Measurements from ENCODE around the gene DAAM2.

DAAM2 gene

GRCh38 chr6:39924283-39924682 lies 132.1 kb downstream of the DAAM2 start:
- no peak for DNase-seq (ENCODE audit: extremely low spot score)
- TF ChIP-seq CTCF (IDR thresholded peaks at IDR 0.05; ENCODE audit: control extremely low read depth, extremely low read depth, low read depth, missing control alignments) = no peak
- ChIA-PET POLR2A (no interaction called here), CTCF (no interaction called here)

GRCh38 chr6:39925191-39925930 lies 133.2 kb downstream of the DAAM2 start:
- no peak for TF ChIP-seq CTCF (IDR thresholded peaks at IDR 0.05; ENCODE audit: control extremely low read depth, extremely low read depth, low read depth, missing control alignments)
- CTCF ChIA-PET = no interaction called here

GRCh38 chr6:39925931-39926290 lies 133.7 kb downstream of the DAAM2 start:
- no peak for TF ChIP-seq CTCF (IDR thresholded peaks at IDR 0.05; ENCODE audit: control extremely low read depth, extremely low read depth, low read depth, missing control alignments)
- ChIA-PET CTCF (no interaction called here), POLR2A (no interaction called here)
- DNase-seq (ENCODE audit: extremely low spot score) = no peak

More at GRCh38 chr6:39925191-39925930, 133.2 kb downstream of the DAAM2 start:
- DNase-seq (ENCODE audit: extremely low spot score) = no peak
- POLR2A ChIA-PET = no interaction called here

- ChIA-PET CTCF (no interaction called here), POLR2A (no interaction called here)
- no peak for DNase-seq (ENCODE audit: extremely low spot score)
- TF ChIP-seq CTCF (IDR thresholded peaks at IDR 0.05; ENCODE audit: control extremely low read depth, extremely low read depth, low read depth, missing control alignments) = no peak
Observed at GRCh38 chr6:39926668-39927067, 134.5 kb downstream of the DAAM2 start.

- no peak for TF ChIP-seq CTCF (IDR thresholded peaks at IDR 0.05; ENCODE audit: control extremely low read depth, extremely low read depth, low read depth, missing control alignments)
- CTCF ChIA-PET = no interaction called here
- POLR2A ChIA-PET = no interaction called here
- DNase-seq (ENCODE audit: extremely low spot score) = no peak
Observed at GRCh38 chr6:39927159-39927558, 135.0 kb downstream of the DAAM2 start.

GRCh38 chr6:39929039-39929732 lies 137.0 kb downstream of the DAAM2 start:
- ChIA-PET POLR2A (no interaction called here), CTCF (no interaction called here)
- no peak for DNase-seq (ENCODE audit: extremely low spot score)
- no peak for TF ChIP-seq CTCF (IDR thresholded peaks at IDR 0.05; ENCODE audit: control extremely low read depth, extremely low read depth, low read depth, missing control alignments)

All from GM10248 (cell line).